Measurements from ENCODE around the gene COL1A2. TPM values are rescaled to one million over a fixed set of nuclear protein-coding genes. Genes with fewer than 3 reads are reported as not detected.

COL1A2 gene
- total RNA-seq, 1 experiment from 2014 or later, result 81.2 TPM

DNA sequence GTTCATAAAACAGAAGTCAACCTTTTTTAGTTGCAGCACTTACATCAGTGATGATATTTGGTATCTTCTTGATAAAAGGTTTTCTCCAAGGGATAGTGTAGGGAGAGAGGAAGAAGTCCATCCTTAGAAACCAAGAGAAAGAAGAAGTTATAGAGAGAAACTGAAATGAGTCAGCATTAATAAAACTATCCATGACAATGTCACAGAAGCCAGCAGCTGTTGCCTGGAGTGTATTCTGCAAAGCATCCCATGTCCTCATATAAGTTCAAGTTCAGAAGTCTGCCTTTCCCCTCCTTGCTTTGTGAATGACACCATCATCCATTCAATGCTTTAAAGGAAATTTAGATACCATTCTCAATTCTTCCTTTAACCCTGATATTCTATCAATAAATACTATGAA, 14.4 kb upstream of the COL1A2 start:
- H3K4me1 Mint-ChIP-seq, result peaks cover 7% of the 10 kb centered on the region
- ChIA-PET CTCF (interaction anchor here (1.1 to 1.2 kb wide), 2 partner anchors 15 to 92 kb away, joined by 3 to 4 read pairs; no protein-coding TSS in a partner anchor), POLR2A (no interaction called here)
- H3K9me3 Mint-ChIP-seq, result no peaks in the 10 kb centered on the region
- no peak for TF ChIP-seq ELF4 (CRISPR knock-in tag; IDR thresholded peaks at IDR 0.05; ENCODE audit: low read depth)
- TF ChIP-seq, protein P1, sequence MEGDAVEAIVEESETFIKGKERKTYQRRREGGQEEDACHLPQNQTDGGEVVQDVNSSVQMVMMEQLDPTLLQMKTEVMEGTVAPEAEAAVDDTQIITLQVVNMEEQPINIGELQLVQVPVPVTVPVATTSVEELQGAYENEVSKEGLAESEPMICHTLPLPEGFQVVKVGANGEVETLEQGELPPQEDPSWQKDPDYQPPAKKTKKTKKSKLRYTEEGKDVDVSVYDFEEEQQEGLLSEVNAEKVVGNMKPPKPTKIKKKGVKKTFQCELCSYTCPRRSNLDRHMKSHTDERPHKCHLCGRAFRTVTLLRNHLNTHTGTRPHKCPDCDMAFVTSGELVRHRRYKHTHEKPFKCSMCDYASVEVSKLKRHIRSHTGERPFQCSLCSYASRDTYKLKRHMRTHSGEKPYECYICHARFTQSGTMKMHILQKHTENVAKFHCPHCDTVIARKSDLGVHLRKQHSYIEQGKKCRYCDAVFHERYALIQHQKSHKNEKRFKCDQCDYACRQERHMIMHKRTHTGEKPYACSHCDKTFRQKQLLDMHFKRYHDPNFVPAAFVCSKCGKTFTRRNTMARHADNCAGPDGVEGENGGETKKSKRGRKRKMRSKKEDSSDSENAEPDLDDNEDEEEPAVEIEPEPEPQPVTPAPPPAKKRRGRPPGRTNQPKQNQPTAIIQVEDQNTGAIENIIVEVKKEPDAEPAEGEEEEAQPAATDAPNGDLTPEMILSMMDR (IDR thresholded peaks at IDR 0.05), result no peak
- TF ChIP-seq, protein P2, sequence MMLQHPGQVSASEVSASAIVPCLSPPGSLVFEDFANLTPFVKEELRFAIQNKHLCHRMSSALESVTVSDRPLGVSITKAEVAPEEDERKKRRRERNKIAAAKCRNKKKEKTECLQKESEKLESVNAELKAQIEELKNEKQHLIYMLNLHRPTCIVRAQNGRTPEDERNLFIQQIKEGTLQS (CRISPR knock-in tag; conservative IDR thresholded peaks at IDR 0.05), result no peak
- TF ChIP-seq PRRX2 (CRISPR knock-in tag; IDR thresholded peaks at IDR 0.05), result no peak
- TF ChIP-seq RORB (CRISPR knock-in tag; IDR thresholded peaks at IDR 0.05), result no peak
- no peak for TF ChIP-seq FOXJ3 (CRISPR knock-in tag; IDR thresholded peaks at IDR 0.05; ENCODE audit: borderline replicate concordance)
- TF ChIP-seq ZNF232 (CRISPR knock-in tag; IDR thresholded peaks at IDR 0.05), result no peak
- TF ChIP-seq, protein P3, sequence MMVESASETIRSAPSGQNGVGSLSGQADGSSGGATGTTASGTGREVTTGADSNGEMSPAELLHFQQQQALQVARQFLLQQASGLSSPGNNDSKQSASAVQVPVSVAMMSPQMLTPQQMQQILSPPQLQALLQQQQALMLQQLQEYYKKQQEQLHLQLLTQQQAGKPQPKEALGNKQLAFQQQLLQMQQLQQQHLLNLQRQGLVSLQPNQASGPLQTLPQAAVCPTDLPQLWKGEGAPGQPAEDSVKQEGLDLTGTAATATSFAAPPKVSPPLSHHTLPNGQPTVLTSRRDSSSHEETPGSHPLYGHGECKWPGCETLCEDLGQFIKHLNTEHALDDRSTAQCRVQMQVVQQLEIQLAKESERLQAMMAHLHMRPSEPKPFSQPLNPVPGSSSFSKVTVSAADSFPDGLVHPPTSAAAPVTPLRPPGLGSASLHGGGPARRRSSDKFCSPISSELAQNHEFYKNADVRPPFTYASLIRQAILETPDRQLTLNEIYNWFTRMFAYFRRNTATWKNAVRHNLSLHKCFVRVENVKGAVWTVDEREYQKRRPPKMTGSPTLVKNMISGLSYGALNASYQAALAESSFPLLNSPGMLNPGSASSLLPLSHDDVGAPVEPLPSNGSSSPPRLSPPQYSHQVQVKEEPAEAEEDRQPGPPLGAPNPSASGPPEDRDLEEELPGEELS (CRISPR knock-in tag; IDR thresholded peaks at IDR 0.05), result no peak
- TF ChIP-seq, protein P4, sequence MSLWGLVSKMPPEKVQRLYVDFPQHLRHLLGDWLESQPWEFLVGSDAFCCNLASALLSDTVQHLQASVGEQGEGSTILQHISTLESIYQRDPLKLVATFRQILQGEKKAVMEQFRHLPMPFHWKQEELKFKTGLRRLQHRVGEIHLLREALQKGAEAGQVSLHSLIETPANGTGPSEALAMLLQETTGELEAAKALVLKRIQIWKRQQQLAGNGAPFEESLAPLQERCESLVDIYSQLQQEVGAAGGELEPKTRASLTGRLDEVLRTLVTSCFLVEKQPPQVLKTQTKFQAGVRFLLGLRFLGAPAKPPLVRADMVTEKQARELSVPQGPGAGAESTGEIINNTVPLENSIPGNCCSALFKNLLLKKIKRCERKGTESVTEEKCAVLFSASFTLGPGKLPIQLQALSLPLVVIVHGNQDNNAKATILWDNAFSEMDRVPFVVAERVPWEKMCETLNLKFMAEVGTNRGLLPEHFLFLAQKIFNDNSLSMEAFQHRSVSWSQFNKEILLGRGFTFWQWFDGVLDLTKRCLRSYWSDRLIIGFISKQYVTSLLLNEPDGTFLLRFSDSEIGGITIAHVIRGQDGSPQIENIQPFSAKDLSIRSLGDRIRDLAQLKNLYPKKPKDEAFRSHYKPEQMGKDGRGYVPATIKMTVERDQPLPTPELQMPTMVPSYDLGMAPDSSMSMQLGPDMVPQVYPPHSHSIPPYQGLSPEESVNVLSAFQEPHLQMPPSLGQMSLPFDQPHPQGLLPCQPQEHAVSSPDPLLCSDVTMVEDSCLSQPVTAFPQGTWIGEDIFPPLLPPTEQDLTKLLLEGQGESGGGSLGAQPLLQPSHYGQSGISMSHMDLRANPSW (CRISPR knock-in tag; conservative IDR thresholded peaks at IDR 0.05; ENCODE audit: low read depth), result no peak
- TF ChIP-seq, protein P5, sequence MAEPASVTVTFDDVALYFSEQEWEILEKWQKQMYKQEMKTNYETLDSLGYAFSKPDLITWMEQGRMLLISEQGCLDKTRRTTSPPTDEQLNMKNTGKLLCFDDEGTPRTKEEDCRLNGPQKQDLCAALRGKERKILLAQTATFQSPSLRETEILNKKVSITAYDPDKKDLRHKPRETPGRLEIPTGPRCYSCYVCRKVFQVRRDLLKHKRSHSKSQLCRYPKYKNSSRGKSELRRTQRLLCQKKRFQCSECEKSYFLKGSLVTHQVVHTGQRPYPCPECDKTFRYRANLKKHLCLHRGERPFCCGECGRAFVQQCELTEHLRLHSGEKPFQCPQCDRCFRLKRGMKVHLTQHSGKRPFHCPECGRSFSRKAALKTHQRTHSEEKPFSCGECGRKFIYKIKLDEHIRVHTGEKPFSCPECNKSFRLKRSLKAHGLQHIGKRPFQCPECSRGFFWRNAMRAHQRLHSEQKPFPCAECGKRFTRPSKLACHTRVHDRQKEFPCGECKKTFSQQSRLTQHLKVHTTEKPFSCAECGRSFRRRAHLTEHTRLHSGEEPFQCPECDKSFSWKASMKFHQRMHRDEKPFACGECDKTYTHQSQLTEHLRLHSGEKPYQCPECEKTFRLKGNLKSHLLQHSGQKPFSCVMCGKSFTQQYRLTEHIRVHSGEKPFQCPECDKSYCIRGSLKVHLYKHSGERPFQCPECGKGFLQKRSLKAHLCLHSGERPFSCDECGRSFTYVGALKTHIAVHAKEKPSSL (CRISPR knock-in tag; conservative IDR thresholded peaks at IDR 0.05), result no peak
- TF ChIP-seq, protein P6, sequence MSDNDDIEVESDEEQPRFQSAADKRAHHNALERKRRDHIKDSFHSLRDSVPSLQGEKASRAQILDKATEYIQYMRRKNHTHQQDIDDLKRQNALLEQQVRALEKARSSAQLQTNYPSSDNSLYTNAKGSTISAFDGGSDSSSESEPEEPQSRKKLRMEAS (CRISPR knock-in tag; IDR thresholded peaks at IDR 0.05), result no peak
- TF ChIP-seq HMGA2 (CRISPR knock-in tag; IDR thresholded peaks at IDR 0.05), result no peak
- no peak for TF ChIP-seq CBFB (CRISPR knock-in tag; IDR thresholded peaks at IDR 0.05; ENCODE audit: low read depth)
- ATAC-seq (no peak), DNase-seq (ENCODE audit: low spot score) (no peak)
- H3K4me3 Mint-ChIP-seq, result no peak overlapping the region
- H3K36me3 Mint-ChIP-seq, result no peaks in the 10 kb centered on the region
- H3K27me3 Mint-ChIP-seq (ENCODE audit: low read depth), result no peaks in the 10 kb centered on the region
- H3K27ac Mint-ChIP-seq, result no peak overlapping the region

DNA sequence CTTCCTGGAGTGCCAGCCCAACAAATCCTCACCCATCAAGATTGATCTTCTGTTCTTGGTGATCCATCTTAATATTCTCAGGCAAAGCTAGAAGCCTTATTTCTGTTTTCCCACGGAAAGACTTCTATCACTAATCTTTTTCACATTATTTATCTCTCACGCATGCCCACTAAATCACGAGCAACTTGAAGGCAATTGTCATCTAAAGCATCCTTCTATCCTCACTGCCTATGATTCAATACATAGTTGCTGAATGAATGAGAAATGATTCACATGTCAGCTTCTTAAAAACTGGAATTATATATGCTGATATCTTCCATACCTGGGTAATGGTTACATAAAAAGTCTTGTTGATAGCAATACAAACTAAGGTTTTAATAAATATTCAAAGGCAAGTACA, 12.6 kb upstream of the COL1A2 start:
- ChIA-PET CTCF (no interaction called here), POLR2A (no interaction called here)
- H3K4me1 Mint-ChIP-seq, result no peaks in the 10 kb centered on the region; the same call in 1 of the 2 replicates
- H3K9me3 Mint-ChIP-seq, result no peaks in the 10 kb centered on the region
- H3K27ac Mint-ChIP-seq, result no peak overlapping the region
- H3K27me3 Mint-ChIP-seq (ENCODE audit: low read depth), result no peaks in the 10 kb centered on the region
- ATAC-seq, result no peak
- DNase-seq (ENCODE audit: low spot score), result no peak
- TF ChIP-seq ZNF317 (CRISPR knock-in tag; IDR thresholded peaks at IDR 0.05; ENCODE audit: borderline replicate concordance, low read depth) (no peak), ESRRA (CRISPR knock-in tag; IDR thresholded peaks at IDR 0.05; ENCODE audit: borderline replicate concordance) (no peak), HMGA2 (CRISPR knock-in tag; IDR thresholded peaks at IDR 0.05) (no peak)
- no peaks in the 10 kb centered on the region for H3K36me3 Mint-ChIP-seq
- no peak overlapping the region for H3K4me3 Mint-ChIP-seq

All from WTC11 (cell line).